Liver (tissue), 9 donors: ENCODE measurements around the gene MAP2K7. TPM values are rescaled to one million over a fixed set of nuclear protein-coding genes. Genes with fewer than 3 reads are reported as not detected.
"Not testable (repeated sequence)": the region's sequence is repeated elsewhere in the genome, so short reads cannot be mapped to it uniquely, and the experiment has no call there.

Experiments used
- DNase-seq: peaks from one replicate; pipeline ENCODE4 v3.0.0-alpha.2; 2017; ENCODE audit warnings: low spot score
- H3K27ac ChIP-seq, 2 donors: one replicate each; pipeline ENCODE4 v1.7.0; 2013; ENCODE audit warnings: inconsistent platforms in 2 of 2, low read length in 2 of 2, control low read depth in 1 of 2, low read depth in 1 of 2, mild to moderate bottlenecking in 1 of 2
- H3K27me3 ChIP-seq, 4 donors: one replicate each; pipeline versions ENCODE4 v1.6.1 to v1.7.0; 2013; ENCODE audit warnings: low read length in 3 of 4, inconsistent platforms in 1 of 4, mild to moderate bottlenecking in 1 of 4, moderate library complexity in 1 of 4; ENCODE audit not compliant: control insufficient read depth in 4 of 4, insufficient read depth in 4 of 4
- H3K36me3 ChIP-seq, 4 donors: one replicate each; pipeline versions ENCODE4 v1.6.1 to v1.7.0; 2013; ENCODE audit warnings: low read length in 3 of 4, mild to moderate bottlenecking in 3 of 4, low read depth in 1 of 4, moderate library complexity in 1 of 4; ENCODE audit not compliant: control insufficient read depth in 4 of 4, insufficient read depth in 3 of 4
- H3K4me1 ChIP-seq, 4 donors: one replicate each; pipeline versions ENCODE4 v1.6.1 to v1.7.0; 2013; ENCODE audit warnings: low read length in 3 of 4, mild to moderate bottlenecking in 3 of 4, moderate library complexity in 1 of 4; ENCODE audit not compliant: control insufficient read depth in 4 of 4, insufficient read depth in 4 of 4
- H3K4me3 ChIP-seq, 3 donors: one replicate each; pipeline versions ENCODE4 v1.6.1 to v1.7.0; 2013; ENCODE audit warnings: low read length in 3 of 3, control low read depth in 1 of 3, low read depth in 1 of 3, mild to moderate bottlenecking in 1 of 3
- H3K9ac ChIP-seq, 2 donors: one replicate each; pipeline ENCODE4 v1.7.0; 2013; ENCODE audit warnings: low read length in 2 of 2, mild to moderate bottlenecking in 2 of 2, moderate library complexity in 2 of 2, control low read depth in 1 of 2, low read depth in 1 of 2
- H3K9me3 ChIP-seq, 4 donors: one replicate each; pipeline versions ENCODE4 v1.6.1 to v1.7.0; 2013; ENCODE audit warnings: low read length in 3 of 4; ENCODE audit not compliant: control insufficient read depth in 4 of 4
- EGR1 ChIP-seq, 2 donors: IDR thresholded peaks; 2 replicates each; pipeline ENCODE4 v1.6.1; 2016 to 2018; ENCODE audit warnings: antibody characterized with exemption in 2 of 2, low read depth in 2 of 2
- FOXA2 ChIP-seq: IDR thresholded peaks from 2 replicates; pipeline ENCODE4 v1.6.1; 2016; ENCODE audit warnings: antibody characterized with exemption
- GABPA ChIP-seq, 2 donors: IDR thresholded peaks in 1 of 2; conservative IDR thresholded peaks in 1 of 2; 2 replicates each; pipeline ENCODE4 v1.6.1; 2016; ENCODE audit warnings: antibody characterized with exemption in 2 of 2, mild to moderate bottlenecking in 1 of 2, moderate library complexity in 1 of 2
- HNF4G ChIP-seq: IDR thresholded peaks from 2 replicates; pipeline ENCODE4 v1.6.1; 2016; ENCODE audit warnings: antibody characterized with exemption
- JUND ChIP-seq, 2 donors: IDR thresholded peaks; 2 replicates each; pipeline ENCODE4 v1.6.1; 2016; ENCODE audit warnings: antibody characterized with exemption in 2 of 2
- NR2F2 ChIP-seq: IDR thresholded peaks from 2 replicates; pipeline ENCODE4 v1.6.1; 2016; ENCODE audit warnings: antibody characterized with exemption
- REST ChIP-seq: IDR thresholded peaks from 2 replicates; pipeline ENCODE4 v1.6.1; 2016; ENCODE audit warnings: antibody characterized with exemption, mild to moderate bottlenecking
- RXRA ChIP-seq, 2 donors: IDR thresholded peaks; 2 replicates each; pipeline ENCODE4 v1.6.1; 2017 to 2018; ENCODE audit warnings: antibody characterized with exemption in 2 of 2, mild to moderate bottlenecking in 1 of 2
- SP1 ChIP-seq: IDR thresholded peaks from 2 replicates; pipeline ENCODE4 v1.6.1; 2018; ENCODE audit warnings: antibody characterized with exemption, mild to moderate bottlenecking
- TAF1 ChIP-seq: conservative IDR thresholded peaks from 2 replicates; pipeline ENCODE4 v1.6.1; 2016; ENCODE audit warnings: antibody characterized with exemption, mild to moderate bottlenecking
- ZBTB33 ChIP-seq: IDR thresholded peaks from 2 replicates; pipeline ENCODE4 v1.6.1; 2016; ENCODE audit warnings: antibody characterized with exemption
- WGBS: extraction: QIAGEN DNeasy Blood & Tissue Kit; methylation state at CpG from one replicate; pipeline ENCODE4 v1.1.7; 2013; 5-methylcytosine and 5-hydroxymethylcytosine counted together
- polyA plus RNA-seq, 2 donors: library from polyadenylated mRNA; stranded (reverse) in 1 of 2; unstranded in 1 of 2; fragments of 200-250 nt in 1 of 2; fragments of >200 nt in 1 of 2; fragmentation: Nextera tagmentation in 1 of 2; extraction: Ambion mirVana in 1 of 2; gene quantifications; one replicate each; pipeline versions ENCODE4 v1.2.1 to v1.2.3, GENCODE V29; 2013 to 2015
- total RNA-seq, 2 donors: library from RNA; depleted of rRNA; stranded (reverse); fragments of >200 nt; gene quantifications; one replicate each; pipeline ENCODE4 v1.2.3, GENCODE V29; 2014
- donor health status: healthy.
- donor health status: healthy.
- donor health status: healthy.
- donor health status: healthy.
- donor health status: healthy.

The MAP2K7 gene
- total and polyA plus RNA-seq, 4 donors = 3.0 to 11.7 (median 9.5) TPM

DNA sequence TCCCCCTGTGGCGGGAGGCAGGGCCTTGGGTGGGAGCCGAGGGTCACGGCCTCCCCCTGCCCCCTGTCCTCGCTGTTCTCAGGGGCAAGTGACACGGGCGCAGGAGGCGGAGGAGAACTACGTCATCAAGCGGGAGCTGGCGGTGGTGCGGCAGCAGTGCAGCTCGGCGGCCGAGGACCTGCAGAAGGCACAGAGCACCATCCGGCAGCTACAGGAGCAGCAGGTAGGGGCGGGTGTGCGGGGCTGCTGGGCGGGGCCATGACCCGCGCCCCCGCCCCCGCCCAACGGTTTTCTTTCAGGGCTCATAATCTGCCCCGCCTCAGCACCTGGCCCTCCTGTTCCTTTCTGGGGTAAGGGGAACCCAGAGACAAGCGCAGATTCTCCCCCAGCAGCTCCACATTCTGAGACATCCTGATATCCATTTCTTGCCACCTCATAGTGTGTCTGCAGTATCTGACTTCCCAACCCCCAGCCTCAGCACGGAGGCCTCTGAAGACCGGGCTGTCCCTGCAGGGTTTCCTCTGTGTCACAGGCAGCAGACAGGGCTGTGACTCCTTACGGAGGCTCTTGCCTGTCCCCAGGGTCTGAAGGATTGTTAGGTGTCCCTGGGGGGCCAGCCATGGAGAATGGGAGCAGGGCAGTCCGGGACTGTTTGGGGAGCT, 45.4 kb upstream of the MAP2K7 start:
- H3K9me3 ChIP-seq = no peaks in the 10 kb centered on the region
- H3K27me3 ChIP-seq = no peaks in the 10 kb centered on the region
- no peak for DNase-seq
- WGBS = 77% methylated on average over 29 of the region's 29 CpGs
- no peak overlapping the region for H3K27ac ChIP-seq
- H3K4me3 ChIP-seq = no peak overlapping the region
- no peak overlapping the region for H3K9ac ChIP-seq
- no peak for TF ChIP-seq NR2F2
- TF ChIP-seq FOXA2 = no peak
- TF ChIP-seq HNF4G = no peak
- TF ChIP-seq GABPA (IDR thresholded peaks at IDR 0.05 in 1 of 2, conservative IDR thresholded peaks at IDR 0.05 in 1 of 2) = no peak
- no peak for TF ChIP-seq ZBTB33
- TF ChIP-seq TAF1 = no peak
- no peak for TF ChIP-seq EGR1 (IDR thresholded peaks at IDR 0.05; ENCODE audit: low read depth in 2 of 2)
- no peak for TF ChIP-seq REST
- no peak for TF ChIP-seq SP1
- no peak for TF ChIP-seq RXRA (IDR thresholded peaks at IDR 0.05)
- no peak for TF ChIP-seq JUND (IDR thresholded peaks at IDR 0.05)
- H3K4me1 ChIP-seq = peaks cover 5 to 15% (median 9%) of the 10 kb centered on the region in 4 donors
- H3K36me3 ChIP-seq = no peaks in the 10 kb centered on the region

GRCh38 chr19:7859087-7859486, 44.6 kb upstream of the MAP2K7 start:
- H3K4me1 ChIP-seq, DNase-seq, H3K27me3 ChIP-seq, H3K27ac ChIP-seq, H3K4me3 ChIP-seq, H3K9me3 ChIP-seq, H3K36me3 ChIP-seq, H3K9ac ChIP-seq: not testable (repeated sequence)
- 96% methylated on average over 8 of the region's 8 CpGs for WGBS
